ENCODE data around the gene KCTD19.

DNA sequence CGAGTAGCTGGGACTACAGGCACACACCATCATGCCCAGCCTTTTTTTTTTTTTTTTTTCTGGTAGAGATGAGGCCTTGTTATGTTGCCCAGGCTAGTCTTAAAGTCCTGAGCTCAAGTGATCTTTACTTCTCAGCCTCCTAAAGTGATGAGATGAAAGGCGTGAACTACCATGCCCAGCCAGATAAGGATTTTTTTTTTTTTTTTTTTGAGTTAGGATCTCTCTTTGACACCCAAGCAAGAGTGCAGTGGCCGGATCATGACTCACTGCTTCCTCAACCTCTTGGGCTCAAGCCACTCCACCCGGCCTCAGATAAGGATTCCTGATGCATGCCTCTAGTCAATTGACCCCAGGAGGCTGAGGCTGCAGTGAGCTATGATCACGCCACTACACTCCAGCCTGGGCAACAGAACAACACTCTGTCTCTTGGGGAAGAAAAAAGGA is 58.4 kb downstream of the KCTD19 start:
- TF ChIP-seq ELF4 (IDR thresholded peaks at IDR 0.05) (no peak), SP1 (IDR thresholded peaks at IDR 0.05) (no peak), HDGF (IDR thresholded peaks at IDR 0.05; ENCODE audit: borderline replicate concordance) (no peak), NFRKB (IDR thresholded peaks at IDR 0.05) (no peak), ARNT (IDR thresholded peaks at IDR 0.05) (no peak)

All from HEK293T (cell line).